MV-4-11 (cell line): ENCODE measurements around the gene CYB561D2.
A peak's percentile ranks its signal among the peaks of the same experiment; 100 is the strongest.

ENCODE experiments used
- DNase-seq: peaks from one replicate; lab custom pipeline; 2025; lab: John Stamatoyannopoulos, UW

The CYB561D2 gene

DNA sequence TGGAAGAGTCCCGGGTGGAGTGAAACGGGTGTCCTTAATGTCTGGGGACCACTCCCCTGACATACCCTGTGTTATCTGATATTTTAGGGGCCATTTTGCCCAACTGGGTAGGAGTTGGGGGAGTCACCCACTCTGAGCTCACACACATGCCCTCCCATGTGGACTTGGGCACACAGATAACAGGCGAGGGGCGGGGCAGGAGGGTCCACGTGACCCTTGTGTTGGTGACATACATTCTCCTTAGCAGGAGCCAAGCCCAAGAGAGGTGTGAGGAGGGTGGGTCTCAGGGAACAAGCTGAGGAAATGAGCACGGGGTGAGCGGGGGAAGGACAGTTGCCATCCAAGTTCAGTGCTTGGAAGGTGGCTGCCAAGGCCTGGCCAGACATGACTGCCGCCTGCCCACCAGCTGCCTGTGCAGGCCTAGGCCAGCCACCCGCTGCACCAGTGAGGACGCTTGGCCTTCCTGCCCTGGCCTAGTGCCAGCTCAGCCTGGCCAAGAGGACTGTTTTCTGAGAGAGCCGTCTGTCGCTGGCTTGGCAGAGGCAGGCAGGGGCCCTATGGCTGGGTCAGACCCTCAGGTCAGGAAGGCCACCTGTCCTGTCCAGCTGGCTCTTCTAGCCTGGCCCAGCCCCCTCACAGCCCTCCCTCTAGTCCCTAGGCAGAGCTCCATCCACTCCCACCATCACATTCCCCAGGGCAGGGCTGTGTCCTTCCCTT lies 40.0 kb downstream of the CYB561D2 start:
- DNase-seq: no peak

DNA sequence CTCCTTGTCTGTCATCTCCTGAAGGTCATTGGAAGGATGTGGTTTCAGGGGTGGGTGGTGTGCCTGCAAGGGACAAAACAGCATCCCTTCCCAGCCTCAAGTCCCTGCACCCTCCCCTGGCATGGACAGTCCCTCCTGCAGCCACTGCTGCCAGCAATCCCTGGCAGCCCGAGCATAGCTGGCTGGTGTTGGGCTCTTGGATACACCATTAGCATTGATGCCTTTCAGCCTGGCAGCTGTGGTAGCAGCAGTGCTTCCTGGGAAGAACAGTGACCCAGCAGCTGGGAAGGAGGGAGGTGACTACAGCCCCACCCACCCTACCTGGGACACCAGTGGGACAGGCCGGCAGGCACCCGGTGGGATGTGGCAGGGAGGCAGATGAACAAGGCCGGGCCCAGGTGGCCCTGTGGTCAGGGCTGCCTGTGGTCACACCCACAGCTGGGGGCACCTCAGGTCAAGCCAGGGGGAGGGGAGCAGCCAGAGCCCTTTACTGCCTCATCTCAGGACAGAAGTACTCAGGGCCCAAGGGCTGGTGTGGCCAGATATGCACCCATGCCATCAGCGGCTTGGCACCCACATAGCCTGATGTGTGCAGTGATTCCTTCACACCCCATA lies 41.5 kb downstream of the CYB561D2 start:
- no peak for DNase-seq

DNA sequence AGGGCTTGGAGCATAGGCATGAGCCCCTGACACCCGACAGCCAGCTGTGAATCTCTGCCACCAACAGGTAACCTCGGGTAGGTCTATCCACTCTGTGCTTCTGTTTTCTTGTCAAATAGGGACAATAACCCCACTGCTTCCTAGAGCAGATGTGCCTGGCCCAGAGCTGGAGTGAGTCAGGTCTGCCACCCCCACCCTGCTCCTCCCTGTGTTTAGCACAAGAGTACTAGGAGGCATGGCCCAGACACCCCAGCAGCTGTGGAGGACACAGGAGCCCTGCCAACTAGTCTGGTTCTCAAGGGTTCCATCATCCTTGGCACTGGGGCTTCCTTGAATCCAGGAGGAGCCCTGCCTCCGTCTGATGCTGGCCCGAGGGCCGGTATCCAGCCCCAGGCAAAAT lies 42.4 kb downstream of the CYB561D2 start:
- no peak for DNase-seq

DNA sequence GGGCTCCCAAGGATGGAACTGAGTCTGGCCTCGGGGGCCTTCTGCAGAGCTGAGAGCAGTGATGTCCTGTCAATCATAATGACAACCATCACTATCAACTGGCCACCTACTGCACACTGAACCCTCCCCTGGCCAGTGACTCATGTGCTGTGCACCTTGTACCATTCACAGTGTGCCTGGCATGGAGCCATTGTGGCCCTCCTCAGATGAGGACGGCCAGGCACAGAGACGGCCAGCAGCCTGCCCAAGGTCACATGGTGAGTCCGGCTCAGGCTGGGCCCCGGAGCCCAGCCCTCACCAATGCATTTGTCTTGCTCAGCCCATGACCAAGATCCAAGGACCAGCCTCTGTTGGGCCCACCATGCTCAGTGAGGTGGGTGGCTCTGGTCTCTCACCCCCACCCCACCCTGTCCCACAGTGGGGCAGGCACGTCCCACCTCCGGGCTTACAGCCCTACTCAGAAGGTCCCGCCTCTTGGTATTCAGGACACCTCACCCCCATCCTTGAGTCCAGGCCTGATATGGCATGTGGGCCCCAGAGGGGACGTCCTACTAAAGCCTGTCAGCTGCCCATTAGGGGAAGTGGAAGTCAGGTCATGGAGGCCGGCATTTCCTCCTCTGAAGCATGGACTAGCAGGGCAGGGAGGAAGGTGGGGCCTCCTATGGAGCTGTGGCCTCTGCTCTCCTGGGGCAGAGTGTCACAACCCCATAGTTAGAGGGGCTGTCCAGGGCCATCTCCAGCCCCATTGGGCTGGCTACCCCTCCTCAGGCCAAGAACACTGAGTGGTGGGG lies 44.6 kb downstream of the CYB561D2 start:
- DNase-seq: peak; percentile 95

DNA sequence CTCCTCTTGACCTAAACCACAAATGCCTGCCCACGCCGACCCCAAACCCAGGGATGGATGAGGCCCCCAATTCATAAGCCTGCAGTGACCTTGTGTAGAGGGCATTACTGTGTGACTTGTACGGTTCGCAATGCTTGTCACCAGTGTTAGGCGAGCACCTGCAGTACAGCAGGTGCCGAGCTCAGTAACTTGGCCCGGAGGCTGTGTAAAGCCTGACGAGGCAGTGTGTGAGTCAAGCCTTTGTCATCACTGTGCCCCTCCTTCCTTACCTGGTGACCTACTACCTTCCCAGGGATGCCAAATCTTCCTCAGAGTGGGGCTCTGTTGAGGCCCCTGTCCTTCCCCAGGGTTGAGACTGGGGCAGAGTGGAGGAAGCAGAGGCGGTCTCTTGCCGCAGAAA lies 45.8 kb downstream of the CYB561D2 start:
- no peak for DNase-seq

DNA sequence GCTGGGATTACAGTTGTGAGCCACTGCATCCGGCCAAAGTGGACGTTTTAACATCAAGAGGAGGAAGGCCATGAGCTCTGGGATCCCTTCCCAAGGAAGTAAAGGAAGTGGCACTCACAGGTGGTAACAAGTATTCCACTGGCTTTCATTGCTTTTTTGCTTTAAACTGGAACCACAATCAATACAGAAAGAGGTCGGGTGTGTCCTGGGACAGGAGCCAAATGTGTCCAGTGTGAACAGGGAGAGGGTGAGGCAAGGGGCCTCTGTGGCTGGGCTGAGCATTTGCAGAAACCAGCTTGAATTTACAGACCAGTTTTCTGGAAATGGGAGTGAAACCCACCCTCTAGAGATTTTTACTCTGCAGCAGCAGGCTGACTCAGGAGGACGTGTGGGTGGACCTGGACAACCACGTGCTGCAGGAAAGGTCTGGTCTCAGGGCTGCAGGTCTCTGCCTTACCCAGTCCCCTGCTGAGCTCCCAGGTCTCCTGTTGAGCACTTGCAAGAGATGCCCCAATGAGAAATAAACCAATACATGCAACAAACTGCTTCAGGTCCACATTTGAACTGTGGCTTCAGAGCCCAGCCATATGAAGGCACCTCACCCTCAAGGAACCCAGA lies 51.4 kb downstream of the CYB561D2 start:
- peak; percentile 76 for DNase-seq
